WTC11 (cell line): ENCODE results near the gene ALKBH2. TPM values are rescaled to one million over a fixed set of nuclear protein-coding genes. Genes with fewer than 3 reads are reported as not detected.

ENCODE experiments used
- ATAC-seq: fragments of 200-7000 bp; cut with Tn5 transposase; 2 replicates; pipeline ENCODE4 v1.10.0; 2021; ENCODE audit warnings: mild to moderate bottlenecking, moderate library complexity
- CTCF ChIA-PET: fragments of 300-600 bp; sonication (Branson Sonifier 250); formaldehyde crosslinking; loops from one replicate; lab custom pipeline; 2021; ENCODE audit warnings: antibody characterized with exemption; lab: Charles Lee
- POLR2A ChIA-PET: fragments of 350-600 bp; sonication (Branson Sonifier 250); formaldehyde crosslinking; loops from one replicate; lab custom pipeline; 2021; ENCODE audit warnings: antibody characterized with exemption; lab: Charles Lee
- DNase-seq: peaks from one replicate; pipeline ENCODE4 v3.0.0; 2021; ENCODE audit warnings: low spot score
- H3K27ac Mint-ChIP-seq: 2 replicates; pipeline ENCODE4 v1.8.0; 2021; ENCODE audit warnings: mixed read lengths
- H3K27me3 Mint-ChIP-seq: 2 replicates; pipeline ENCODE4 v1.8.0; 2021; ENCODE audit warnings: low read depth, mild to moderate bottlenecking, moderate library complexity, mixed read lengths
- H3K36me3 Mint-ChIP-seq: 2 replicates; pipeline ENCODE4 v1.8.0; 2021; ENCODE audit warnings: mixed read lengths
- H3K4me1 Mint-ChIP-seq: 2 replicates; pipeline ENCODE4 v1.8.0; 2022; ENCODE audit warnings: mixed read lengths
- H3K4me3 Mint-ChIP-seq: 2 replicates; pipeline ENCODE4 v1.8.0; 2021; ENCODE audit warnings: mild to moderate bottlenecking, moderate library complexity, mixed read lengths
- H3K9me3 Mint-ChIP-seq: 2 replicates; pipeline ENCODE4 v1.8.0; 2021; ENCODE audit warnings: mixed read lengths
- EMX1 ChIP-seq: fragments of 250-450 bp; sonication (Bioruptor Pico); IDR thresholded peaks from 2 replicates; pipeline ENCODE4 v1.8.0; 2021; ENCODE audit warnings: mild to moderate bottlenecking
- ETV6 ChIP-seq: sonication (generic); formaldehyde crosslinking; IDR thresholded peaks from 2 replicates; pipeline ENCODE4 v1.8.1; 2022; ENCODE audit warnings: mild to moderate bottlenecking, missing genetic modification reagents
- MLX ChIP-seq: sonication (generic); formaldehyde crosslinking; IDR thresholded peaks from 2 replicates; pipeline ENCODE4 v1.8.1; 2023; ENCODE audit warnings: mild to moderate bottlenecking, missing genetic modification reagents, moderate library complexity
- MYBL2 ChIP-seq: sonication (generic); formaldehyde crosslinking; IDR thresholded peaks from 2 replicates; pipeline ENCODE4 v1.8.1; 2023; ENCODE audit warnings: mild to moderate bottlenecking, moderate library complexity, missing genetic modification reagents
- NFATC4 ChIP-seq: fragments of 250-450 bp; sonication (Bioruptor Pico); IDR thresholded peaks from 2 replicates; pipeline ENCODE4 v1.9.0; 2021; ENCODE audit warnings: mild to moderate bottlenecking
- NR2C2 ChIP-seq: sonication (generic); formaldehyde crosslinking; IDR thresholded peaks from 2 replicates; pipeline ENCODE4 v1.8.0; 2022; ENCODE audit warnings: mild to moderate bottlenecking, missing genetic modification reagents
- SMAD4 ChIP-seq: sonication (generic); formaldehyde crosslinking; IDR thresholded peaks from 2 replicates; pipeline ENCODE4 v1.8.0; 2022; ENCODE audit warnings: mild to moderate bottlenecking, missing genetic modification reagents
- STAT6 ChIP-seq: sonication (generic); formaldehyde crosslinking; conservative IDR thresholded peaks from 2 replicates; pipeline ENCODE4 v1.8.1; 2023; ENCODE audit warnings: mild to moderate bottlenecking, low read depth, missing genetic modification reagents, moderate library complexity
- TEAD1 ChIP-seq: sonication (generic); formaldehyde crosslinking; IDR thresholded peaks from 2 replicates; pipeline ENCODE4 v1.8.0; 2022; ENCODE audit warnings: mild to moderate bottlenecking, missing genetic modification reagents
- ZBTB43 ChIP-seq: sonication (generic); formaldehyde crosslinking; IDR thresholded peaks from 2 replicates; pipeline ENCODE4 v1.8.1; 2023; ENCODE audit warnings: mild to moderate bottlenecking, missing genetic modification reagents
- ZNF232 ChIP-seq: sonication (generic); formaldehyde crosslinking; IDR thresholded peaks from 2 replicates; pipeline ENCODE4 v1.8.0; 2022; ENCODE audit warnings: mild to moderate bottlenecking, missing genetic modification reagents
- ZNF423 ChIP-seq: fragments of 250-450 bp; sonication (Bioruptor Pico); IDR thresholded peaks from 2 replicates; pipeline ENCODE4 v2.1.2; 2022; ENCODE audit warnings: mild to moderate bottlenecking, moderate library complexity
- total RNA-seq: library from RNA; stranded (reverse); gene quantifications from 3 replicates; pipeline ENCODE4 v1.2.3, GENCODE V29; 2021
- TF ChIP-seq, protein P1 (sequence below): fragments of 250-450 bp; sonication (Bioruptor Pico); conservative IDR thresholded peaks from 2 replicates; pipeline ENCODE4 v1.9.0; 2021; ENCODE audit warnings: mild to moderate bottlenecking
- TF ChIP-seq, protein P2 (sequence below): fragments of 250-450 bp; sonication (Bioruptor Pico); IDR thresholded peaks from 2 replicates; pipeline ENCODE4 v1.9.0; 2021; ENCODE audit warnings: mild to moderate bottlenecking, borderline replicate concordance
- TF ChIP-seq, protein P3 (sequence below): sonication (generic); formaldehyde crosslinking; IDR thresholded peaks from 2 replicates; pipeline ENCODE4 v1.8.0; 2023; ENCODE audit warnings: mild to moderate bottlenecking, missing genetic modification reagents
- TF ChIP-seq, protein P4 (sequence below): sonication (generic); formaldehyde crosslinking; IDR thresholded peaks from 2 replicates; pipeline ENCODE4 v1.8.1; 2022; ENCODE audit warnings: low read depth, missing genetic modification reagents, borderline replicate concordance
- TF ChIP-seq, protein P5 (sequence below): sonication (generic); formaldehyde crosslinking; IDR thresholded peaks from 2 replicates; pipeline ENCODE4 v1.8.0; 2022; ENCODE audit warnings: mild to moderate bottlenecking, missing genetic modification reagents
- TF ChIP-seq, protein P6 (sequence below): sonication (generic); formaldehyde crosslinking; IDR thresholded peaks from 2 replicates; pipeline ENCODE4 v1.8.0; 2022; ENCODE audit warnings: mild to moderate bottlenecking, missing genetic modification reagents

Gene ALKBH2
- total RNA-seq, 1 experiment from 2014 or later: 15.2 TPM

DNA sequence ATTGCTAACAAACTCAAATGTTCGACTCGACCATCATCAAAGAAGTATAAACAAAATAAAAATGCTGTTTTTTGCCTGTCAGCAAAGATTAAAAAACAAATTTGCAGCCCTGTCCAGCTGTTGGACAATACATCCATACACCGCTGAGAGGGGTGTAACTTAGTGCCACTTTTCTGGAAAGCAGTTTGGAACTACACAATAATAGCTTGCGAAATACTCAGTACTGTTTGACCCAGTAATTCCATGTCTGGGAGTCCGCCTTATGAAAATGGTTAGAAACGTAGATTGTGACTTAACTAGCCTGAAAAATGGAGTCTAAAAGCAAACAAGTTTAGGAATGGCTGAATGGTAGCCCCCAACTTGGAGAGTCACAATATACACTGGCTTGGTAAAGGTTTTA is 34.5 kb downstream of the ALKBH2 start (continued):
- TF ChIP-seq STAT6 (no peak), NFATC4 (CRISPR knock-in tag) (no peak), MYBL2 (CRISPR knock-in tag) (no peak)
- TF ChIP-seq, all 79 proteins: peak for 0

DNA sequence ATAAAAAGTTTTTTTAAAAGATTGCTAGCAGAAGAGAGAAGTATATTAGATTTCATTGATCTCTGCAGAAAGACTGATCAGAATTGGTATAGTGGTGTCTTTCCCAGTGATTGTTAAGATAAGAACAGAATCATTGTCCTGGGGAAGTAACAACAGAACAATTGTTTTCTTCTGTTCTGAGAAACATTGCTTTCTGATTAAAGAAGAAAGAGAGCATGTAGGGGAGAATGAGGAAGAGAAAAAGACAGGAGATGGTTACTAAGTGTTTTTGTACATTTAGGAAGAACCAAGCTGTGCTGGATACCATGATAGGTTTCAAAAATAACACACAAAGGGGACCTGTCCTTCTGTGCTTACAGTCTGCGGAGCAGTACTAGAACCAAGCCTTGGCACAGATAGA is 35.9 kb downstream of the ALKBH2 start:
- Mint-ChIP-seq H3K9me3 (no peaks in the 10 kb centered on the region), H3K27ac (no peak overlapping the region)
- POLR2A ChIA-PET: no interaction called here

More for the DNA sequence above, 35.9 kb downstream of the ALKBH2 start:
- H3K27me3 Mint-ChIP-seq: no peaks in the 10 kb centered on the region
- peaks cover 7% of the 10 kb centered on the region for H3K4me1 Mint-ChIP-seq
- no peak for ATAC-seq
- no peak for DNase-seq
- CTCF ChIA-PET: no interaction called here
- H3K36me3 Mint-ChIP-seq: no peaks in the 10 kb centered on the region
- no peak overlapping the region for H3K4me3 Mint-ChIP-seq
- TF ChIP-seq, protein P1, sequence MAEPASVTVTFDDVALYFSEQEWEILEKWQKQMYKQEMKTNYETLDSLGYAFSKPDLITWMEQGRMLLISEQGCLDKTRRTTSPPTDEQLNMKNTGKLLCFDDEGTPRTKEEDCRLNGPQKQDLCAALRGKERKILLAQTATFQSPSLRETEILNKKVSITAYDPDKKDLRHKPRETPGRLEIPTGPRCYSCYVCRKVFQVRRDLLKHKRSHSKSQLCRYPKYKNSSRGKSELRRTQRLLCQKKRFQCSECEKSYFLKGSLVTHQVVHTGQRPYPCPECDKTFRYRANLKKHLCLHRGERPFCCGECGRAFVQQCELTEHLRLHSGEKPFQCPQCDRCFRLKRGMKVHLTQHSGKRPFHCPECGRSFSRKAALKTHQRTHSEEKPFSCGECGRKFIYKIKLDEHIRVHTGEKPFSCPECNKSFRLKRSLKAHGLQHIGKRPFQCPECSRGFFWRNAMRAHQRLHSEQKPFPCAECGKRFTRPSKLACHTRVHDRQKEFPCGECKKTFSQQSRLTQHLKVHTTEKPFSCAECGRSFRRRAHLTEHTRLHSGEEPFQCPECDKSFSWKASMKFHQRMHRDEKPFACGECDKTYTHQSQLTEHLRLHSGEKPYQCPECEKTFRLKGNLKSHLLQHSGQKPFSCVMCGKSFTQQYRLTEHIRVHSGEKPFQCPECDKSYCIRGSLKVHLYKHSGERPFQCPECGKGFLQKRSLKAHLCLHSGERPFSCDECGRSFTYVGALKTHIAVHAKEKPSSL (CRISPR knock-in tag): no peak
- TF ChIP-seq, protein P2, sequence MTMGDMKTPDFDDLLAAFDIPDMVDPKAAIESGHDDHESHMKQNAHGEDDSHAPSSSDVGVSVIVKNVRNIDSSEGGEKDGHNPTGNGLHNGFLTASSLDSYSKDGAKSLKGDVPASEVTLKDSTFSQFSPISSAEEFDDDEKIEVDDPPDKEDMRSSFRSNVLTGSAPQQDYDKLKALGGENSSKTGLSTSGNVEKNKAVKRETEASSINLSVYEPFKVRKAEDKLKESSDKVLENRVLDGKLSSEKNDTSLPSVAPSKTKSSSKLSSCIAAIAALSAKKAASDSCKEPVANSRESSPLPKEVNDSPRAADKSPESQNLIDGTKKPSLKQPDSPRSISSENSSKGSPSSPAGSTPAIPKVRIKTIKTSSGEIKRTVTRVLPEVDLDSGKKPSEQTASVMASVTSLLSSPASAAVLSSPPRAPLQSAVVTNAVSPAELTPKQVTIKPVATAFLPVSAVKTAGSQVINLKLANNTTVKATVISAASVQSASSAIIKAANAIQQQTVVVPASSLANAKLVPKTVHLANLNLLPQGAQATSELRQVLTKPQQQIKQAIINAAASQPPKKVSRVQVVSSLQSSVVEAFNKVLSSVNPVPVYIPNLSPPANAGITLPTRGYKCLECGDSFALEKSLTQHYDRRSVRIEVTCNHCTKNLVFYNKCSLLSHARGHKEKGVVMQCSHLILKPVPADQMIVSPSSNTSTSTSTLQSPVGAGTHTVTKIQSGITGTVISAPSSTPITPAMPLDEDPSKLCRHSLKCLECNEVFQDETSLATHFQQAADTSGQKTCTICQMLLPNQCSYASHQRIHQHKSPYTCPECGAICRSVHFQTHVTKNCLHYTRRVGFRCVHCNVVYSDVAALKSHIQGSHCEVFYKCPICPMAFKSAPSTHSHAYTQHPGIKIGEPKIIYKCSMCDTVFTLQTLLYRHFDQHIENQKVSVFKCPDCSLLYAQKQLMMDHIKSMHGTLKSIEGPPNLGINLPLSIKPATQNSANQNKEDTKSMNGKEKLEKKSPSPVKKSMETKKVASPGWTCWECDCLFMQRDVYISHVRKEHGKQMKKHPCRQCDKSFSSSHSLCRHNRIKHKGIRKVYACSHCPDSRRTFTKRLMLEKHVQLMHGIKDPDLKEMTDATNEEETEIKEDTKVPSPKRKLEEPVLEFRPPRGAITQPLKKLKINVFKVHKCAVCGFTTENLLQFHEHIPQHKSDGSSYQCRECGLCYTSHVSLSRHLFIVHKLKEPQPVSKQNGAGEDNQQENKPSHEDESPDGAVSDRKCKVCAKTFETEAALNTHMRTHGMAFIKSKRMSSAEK (CRISPR knock-in tag): no peak
- TF ChIP-seq ETV6 (CRISPR knock-in tag): no peak
- TF ChIP-seq SMAD4 (CRISPR knock-in tag): no peak
- TF ChIP-seq, protein P3, sequence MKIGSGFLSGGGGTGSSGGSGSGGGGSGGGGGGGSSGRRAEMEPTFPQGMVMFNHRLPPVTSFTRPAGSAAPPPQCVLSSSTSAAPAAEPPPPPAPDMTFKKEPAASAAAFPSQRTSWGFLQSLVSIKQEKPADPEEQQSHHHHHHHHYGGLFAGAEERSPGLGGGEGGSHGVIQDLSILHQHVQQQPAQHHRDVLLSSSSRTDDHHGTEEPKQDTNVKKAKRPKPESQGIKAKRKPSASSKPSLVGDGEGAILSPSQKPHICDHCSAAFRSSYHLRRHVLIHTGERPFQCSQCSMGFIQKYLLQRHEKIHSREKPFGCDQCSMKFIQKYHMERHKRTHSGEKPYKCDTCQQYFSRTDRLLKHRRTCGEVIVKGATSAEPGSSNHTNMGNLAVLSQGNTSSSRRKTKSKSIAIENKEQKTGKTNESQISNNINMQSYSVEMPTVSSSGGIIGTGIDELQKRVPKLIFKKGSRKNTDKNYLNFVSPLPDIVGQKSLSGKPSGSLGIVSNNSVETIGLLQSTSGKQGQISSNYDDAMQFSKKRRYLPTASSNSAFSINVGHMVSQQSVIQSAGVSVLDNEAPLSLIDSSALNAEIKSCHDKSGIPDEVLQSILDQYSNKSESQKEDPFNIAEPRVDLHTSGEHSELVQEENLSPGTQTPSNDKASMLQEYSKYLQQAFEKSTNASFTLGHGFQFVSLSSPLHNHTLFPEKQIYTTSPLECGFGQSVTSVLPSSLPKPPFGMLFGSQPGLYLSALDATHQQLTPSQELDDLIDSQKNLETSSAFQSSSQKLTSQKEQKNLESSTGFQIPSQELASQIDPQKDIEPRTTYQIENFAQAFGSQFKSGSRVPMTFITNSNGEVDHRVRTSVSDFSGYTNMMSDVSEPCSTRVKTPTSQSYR (CRISPR knock-in tag): no peak
- TF ChIP-seq, protein P4, sequence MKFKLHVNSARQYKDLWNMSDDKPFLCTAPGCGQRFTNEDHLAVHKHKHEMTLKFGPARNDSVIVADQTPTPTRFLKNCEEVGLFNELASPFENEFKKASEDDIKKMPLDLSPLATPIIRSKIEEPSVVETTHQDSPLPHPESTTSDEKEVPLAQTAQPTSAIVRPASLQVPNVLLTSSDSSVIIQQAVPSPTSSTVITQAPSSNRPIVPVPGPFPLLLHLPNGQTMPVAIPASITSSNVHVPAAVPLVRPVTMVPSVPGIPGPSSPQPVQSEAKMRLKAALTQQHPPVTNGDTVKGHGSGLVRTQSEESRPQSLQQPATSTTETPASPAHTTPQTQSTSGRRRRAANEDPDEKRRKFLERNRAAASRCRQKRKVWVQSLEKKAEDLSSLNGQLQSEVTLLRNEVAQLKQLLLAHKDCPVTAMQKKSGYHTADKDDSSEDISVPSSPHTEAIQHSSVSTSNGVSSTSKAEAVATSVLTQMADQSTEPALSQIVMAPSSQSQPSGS (CRISPR knock-in tag): no peak
- TF ChIP-seq ZNF423: no peak
- TF ChIP-seq NR2C2 (CRISPR knock-in tag): no peak
- TF ChIP-seq EMX1 (CRISPR knock-in tag): no peak
- no peak for TF ChIP-seq MLX (CRISPR knock-in tag)
- no peak for TF ChIP-seq ZBTB43 (CRISPR knock-in tag)
- TF ChIP-seq, protein P5, sequence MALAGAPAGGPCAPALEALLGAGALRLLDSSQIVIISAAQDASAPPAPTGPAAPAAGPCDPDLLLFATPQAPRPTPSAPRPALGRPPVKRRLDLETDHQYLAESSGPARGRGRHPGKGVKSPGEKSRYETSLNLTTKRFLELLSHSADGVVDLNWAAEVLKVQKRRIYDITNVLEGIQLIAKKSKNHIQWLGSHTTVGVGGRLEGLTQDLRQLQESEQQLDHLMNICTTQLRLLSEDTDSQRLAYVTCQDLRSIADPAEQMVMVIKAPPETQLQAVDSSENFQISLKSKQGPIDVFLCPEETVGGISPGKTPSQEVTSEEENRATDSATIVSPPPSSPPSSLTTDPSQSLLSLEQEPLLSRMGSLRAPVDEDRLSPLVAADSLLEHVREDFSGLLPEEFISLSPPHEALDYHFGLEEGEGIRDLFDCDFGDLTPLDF: no peak
- TF ChIP-seq, protein P6, sequence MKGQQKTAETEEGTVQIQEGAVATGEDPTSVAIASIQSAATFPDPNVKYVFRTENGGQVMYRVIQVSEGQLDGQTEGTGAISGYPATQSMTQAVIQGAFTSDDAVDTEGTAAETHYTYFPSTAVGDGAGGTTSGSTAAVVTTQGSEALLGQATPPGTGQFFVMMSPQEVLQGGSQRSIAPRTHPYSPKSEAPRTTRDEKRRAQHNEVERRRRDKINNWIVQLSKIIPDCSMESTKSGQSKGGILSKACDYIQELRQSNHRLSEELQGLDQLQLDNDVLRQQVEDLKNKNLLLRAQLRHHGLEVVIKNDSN (CRISPR knock-in tag): no peak
- no peak for TF ChIP-seq TEAD1 (CRISPR knock-in tag)
- TF ChIP-seq ZNF232: no peak
